ENCODE data around the gene DDX24.

DNA sequence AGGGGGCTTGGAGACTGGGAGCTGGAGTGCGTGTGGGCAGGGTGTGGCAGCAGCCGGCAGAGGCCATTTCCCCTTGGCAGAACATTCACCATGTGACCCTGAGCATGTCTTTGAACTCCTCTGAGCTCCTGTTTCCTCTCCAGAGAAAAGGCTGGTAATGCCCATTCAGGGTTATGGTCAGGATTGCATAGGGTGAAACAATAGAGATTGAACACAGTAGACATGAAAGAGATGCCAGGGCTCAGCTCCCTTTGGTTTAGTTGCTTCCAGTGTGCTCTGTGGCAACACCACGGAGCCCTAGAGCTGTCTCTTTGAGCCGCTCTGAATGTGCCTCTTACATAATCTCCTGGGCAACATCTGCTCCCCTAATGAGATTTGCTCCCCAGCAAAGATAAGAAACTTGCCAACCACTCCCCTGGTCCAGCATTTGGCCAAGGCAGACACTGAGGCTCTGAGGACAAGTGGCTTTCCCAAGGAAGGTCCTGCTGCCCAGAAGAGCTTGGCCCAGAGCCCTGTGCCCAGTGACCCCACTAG lies 34.1 kb upstream of the DDX24 start:
- TF ChIP-seq, protein P1, sequence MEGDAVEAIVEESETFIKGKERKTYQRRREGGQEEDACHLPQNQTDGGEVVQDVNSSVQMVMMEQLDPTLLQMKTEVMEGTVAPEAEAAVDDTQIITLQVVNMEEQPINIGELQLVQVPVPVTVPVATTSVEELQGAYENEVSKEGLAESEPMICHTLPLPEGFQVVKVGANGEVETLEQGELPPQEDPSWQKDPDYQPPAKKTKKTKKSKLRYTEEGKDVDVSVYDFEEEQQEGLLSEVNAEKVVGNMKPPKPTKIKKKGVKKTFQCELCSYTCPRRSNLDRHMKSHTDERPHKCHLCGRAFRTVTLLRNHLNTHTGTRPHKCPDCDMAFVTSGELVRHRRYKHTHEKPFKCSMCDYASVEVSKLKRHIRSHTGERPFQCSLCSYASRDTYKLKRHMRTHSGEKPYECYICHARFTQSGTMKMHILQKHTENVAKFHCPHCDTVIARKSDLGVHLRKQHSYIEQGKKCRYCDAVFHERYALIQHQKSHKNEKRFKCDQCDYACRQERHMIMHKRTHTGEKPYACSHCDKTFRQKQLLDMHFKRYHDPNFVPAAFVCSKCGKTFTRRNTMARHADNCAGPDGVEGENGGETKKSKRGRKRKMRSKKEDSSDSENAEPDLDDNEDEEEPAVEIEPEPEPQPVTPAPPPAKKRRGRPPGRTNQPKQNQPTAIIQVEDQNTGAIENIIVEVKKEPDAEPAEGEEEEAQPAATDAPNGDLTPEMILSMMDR (IDR thresholded peaks at IDR 0.05): no peak
- TF ChIP-seq POLR2A (IDR thresholded peaks at IDR 0.05): no peak

All from body of pancreas (tissue), 4 donors.